Coronary artery (tissue), 2 donors: Measurements from ENCODE around the gene HTN1.
"Not testable (repeated sequence)": the region's sequence is repeated elsewhere in the genome, so short reads cannot be mapped to it uniquely, and the experiment has no call there.

ENCODE experiments used
- DNase-seq: peaks from one replicate; pipeline ENCODE4 v3.0.0-alpha.2; 2017; ENCODE audit warnings: low spot score
- H3K27ac ChIP-seq, 2 donors: fragments of 200-600 bp; sonication (generic); one replicate each; pipeline ENCODE4 v1.5.1; 2016 to 2019
- H3K4me3 ChIP-seq: fragments of 200-600 bp; sonication (generic); 2 replicates; pipeline ENCODE4 v1.5.1; 2016; ENCODE audit warnings: mild to moderate bottlenecking, moderate library complexity
- TF ChIP-seq, protein P1 (sequence below): fragments of 200-600 bp; sonication (generic); IDR thresholded peaks from one replicate; pipeline ENCODE4 v1.5.1; 2019; ENCODE audit warnings: antibody characterized with exemption

The HTN1 gene

DNA sequence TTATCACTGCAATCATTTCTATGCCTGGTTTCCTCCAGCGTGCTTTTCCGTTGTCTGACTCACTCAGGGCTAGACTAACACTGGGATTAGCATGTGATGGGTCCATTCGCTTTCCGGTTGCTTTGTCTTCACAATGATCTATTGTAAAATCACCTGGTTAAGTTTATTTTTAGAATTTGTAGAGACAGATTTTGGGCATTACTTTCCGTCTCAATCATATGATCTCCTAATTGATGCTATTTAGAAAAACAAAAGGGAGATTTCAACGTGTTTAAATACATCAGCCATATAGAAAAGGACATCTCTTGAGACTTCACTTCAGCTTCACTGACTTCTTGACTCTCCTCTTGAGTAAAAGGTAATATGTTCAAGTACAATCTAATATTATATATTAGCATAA, at the start of gene HTN1:
TSS of gene HTN1 (plus strand) at position 301 of the 400 bp plus-strand sequence. CDS start 2,639 bp downstream, outside the sequence.
- DNase-seq, H3K27ac ChIP-seq, H3K4me3 ChIP-seq: not testable (repeated sequence)

DNA sequence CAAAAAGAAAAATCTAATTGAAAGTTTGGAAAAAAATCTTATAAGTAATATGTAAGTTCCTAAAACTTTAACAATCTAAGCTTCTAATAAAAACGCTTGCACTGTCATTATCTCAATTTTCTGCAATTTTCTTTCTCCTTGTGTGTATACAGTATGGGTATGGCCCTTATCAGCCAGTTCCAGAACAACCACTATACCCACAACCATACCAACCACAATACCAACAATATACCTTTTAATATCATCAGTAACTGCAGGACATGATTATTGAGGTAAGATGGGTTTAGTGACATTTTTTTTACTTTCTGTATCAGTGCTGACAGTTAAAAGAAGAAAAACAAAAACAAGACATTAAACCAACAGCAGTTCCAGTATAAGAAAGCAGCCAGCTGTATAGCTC, 49.5 kb upstream of the HTN1 start:
- TF ChIP-seq, protein P1, sequence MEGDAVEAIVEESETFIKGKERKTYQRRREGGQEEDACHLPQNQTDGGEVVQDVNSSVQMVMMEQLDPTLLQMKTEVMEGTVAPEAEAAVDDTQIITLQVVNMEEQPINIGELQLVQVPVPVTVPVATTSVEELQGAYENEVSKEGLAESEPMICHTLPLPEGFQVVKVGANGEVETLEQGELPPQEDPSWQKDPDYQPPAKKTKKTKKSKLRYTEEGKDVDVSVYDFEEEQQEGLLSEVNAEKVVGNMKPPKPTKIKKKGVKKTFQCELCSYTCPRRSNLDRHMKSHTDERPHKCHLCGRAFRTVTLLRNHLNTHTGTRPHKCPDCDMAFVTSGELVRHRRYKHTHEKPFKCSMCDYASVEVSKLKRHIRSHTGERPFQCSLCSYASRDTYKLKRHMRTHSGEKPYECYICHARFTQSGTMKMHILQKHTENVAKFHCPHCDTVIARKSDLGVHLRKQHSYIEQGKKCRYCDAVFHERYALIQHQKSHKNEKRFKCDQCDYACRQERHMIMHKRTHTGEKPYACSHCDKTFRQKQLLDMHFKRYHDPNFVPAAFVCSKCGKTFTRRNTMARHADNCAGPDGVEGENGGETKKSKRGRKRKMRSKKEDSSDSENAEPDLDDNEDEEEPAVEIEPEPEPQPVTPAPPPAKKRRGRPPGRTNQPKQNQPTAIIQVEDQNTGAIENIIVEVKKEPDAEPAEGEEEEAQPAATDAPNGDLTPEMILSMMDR = no peak
- no peak overlapping the region for H3K27ac ChIP-seq
- no peak for DNase-seq
- H3K4me3 ChIP-seq = no peak overlapping the region

DNA sequence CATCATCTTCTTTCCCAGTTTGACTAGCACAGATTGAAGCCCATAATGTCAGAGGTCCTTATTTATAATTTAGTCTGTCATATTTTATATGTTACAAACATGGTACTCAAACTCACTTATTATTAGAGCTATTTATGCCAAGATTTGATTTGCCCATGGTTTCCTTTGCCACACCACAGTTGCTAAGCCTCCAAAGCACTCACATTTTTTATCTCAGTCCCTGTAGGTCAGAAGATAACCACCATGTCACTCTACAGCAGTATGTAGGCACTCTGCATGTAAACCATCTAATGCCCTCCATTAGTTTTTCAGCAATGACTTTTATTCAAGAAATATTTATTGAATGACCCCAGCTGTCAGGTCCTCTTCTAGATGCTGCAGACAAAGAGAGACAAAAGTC, 47.7 kb upstream of the HTN1 start:
- TF ChIP-seq, protein P1 = no peak

DNA sequence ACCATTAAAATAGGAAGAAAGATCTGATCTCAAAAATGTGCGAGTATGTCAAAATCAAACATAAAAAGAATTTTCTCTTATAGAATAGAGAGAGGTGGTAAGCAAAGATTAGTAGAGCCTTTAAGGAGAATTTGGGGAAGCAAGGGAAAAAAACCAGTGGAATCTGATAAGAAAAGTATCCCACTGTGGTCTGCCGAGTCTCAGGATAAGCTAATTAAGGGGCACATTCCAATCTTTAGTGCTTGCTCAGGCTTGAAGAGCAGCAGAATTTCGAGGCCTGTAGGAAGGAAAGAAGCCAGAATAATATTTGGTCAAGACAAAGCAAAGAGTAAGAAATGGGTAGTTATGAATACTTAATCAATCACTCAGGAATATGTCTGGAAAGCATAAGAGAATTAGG, 41.5 kb upstream of the HTN1 start:
- Histone ChIP-seq H3K4me3 (no peak overlapping the region), H3K27ac (no peak overlapping the region)
- TF ChIP-seq, protein P1 = no peak
- DNase-seq = no peak

More for the DNA sequence above, 47.7 kb upstream of the HTN1 start:
- no peak for DNase-seq
- Histone ChIP-seq H3K27ac (no peak overlapping the region), H3K4me3 (no peak overlapping the region)

DNA sequence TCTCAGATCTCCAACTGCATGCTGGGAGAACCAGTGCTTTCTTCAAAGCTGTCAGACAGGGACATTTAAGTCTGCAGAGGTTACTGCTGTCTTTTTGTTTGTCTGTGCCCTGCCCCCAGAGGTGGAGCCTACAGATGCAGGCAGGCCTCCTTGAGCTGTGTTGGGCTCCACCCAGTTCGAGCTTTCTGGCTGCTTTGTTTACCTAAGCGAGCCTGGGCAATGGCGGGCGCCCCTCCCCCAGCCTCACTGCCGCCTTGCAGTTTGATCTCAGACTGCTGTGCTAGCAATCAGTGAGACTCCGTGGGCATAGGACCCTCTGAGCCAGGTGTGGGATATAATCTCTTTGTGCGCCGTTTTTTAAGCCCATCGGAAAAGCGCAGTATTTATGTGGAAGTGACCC, 31.2 kb upstream of the HTN1 start:
- DNase-seq, H3K27ac ChIP-seq, H3K4me3 ChIP-seq: not testable (repeated sequence)

DNA sequence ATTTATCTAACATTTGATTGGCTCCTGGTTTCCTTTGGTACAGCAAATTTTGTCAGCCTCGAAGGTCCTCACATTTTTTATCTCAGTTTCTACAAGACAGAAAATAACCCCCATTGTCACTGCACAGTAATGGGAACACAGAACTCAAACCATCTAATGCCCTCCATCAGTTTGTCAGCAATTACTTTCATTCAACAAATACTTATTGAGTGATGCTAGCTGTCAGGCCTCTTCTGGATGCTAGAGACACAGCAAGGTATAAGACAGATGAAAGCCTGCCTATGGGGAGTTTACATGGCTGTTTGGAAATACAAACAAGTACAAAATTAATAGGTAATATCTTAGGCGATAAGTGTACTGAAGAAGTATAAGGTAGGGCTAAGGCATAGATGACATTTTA, 27.0 kb upstream of the HTN1 start:
- Histone ChIP-seq H3K27ac (no peak overlapping the region), H3K4me3 (no peak overlapping the region)
- no peak for DNase-seq
- TF ChIP-seq, protein P1 = no peak

DNA sequence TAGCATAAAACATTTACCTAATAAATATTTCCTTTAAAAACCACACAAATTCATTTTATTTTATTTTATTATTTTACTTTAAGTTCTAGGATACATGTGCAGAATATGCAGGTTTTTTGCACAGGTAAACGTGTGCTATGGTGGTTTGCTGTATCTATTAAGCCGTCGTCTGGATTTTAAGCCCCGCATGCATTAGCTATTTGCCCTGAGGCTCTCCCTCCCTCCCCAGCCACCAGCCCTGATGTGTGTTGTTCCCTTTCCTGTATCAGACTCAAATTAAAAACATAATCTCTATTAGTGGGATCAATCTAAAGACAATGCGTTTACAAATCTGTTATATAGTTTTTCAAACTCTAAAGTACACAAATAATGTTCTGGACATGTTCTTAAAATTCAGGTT, 23.2 kb upstream of the HTN1 start:
- no peak for DNase-seq
- TF ChIP-seq, protein P1 = no peak
- H3K4me3 ChIP-seq = no peak overlapping the region
- H3K27ac ChIP-seq = no peak overlapping the region

DNA sequence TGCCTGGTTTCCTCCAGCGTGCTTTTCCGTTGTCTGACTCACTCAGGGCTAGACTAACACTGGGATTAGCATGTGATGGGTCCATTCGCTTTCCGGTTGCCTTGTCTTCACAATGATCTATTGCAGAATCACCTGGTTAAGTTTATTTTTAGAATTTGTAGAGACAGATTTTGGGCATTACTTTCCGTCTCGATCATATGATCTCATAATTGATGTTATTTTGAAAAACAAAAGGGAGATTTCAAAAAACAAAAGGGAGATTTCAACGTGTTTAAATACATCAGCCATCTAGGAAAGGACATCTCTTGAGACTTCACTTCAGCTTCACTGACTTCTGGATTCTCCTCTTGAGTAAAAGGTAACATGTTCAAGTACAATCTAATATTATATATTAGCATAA, 22.1 kb upstream of the HTN1 start, which contains the start of gene HTN3:
TSS of gene HTN3 (plus strand) at position 301 of the 400 bp plus-strand sequence. CDS start 2,282 bp downstream, outside the sequence.
- not testable (repeated sequence) for H3K27ac ChIP-seq, DNase-seq

DNA sequence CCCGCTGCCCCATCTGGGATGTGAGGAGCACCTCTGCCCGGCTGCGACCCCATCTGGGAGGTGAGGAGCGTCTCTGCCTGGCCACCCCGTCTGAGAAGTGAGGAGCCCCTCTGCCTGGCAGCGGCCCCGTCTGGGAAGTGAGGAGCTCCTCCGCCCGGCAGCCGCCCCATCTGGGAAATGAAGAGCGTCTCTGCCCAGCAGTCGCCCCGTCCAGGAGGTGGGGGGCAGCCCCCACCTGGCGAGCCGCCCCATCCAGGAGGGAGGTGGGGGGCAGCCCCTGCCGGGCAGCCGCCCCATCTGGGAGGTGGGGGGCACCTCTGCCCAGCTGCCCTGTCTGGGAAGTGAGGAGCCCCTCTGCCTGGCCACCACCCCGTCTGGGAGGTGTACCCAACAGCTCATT, 12.7 kb upstream of the HTN1 start:
- not testable (repeated sequence) for H3K4me3 ChIP-seq, DNase-seq, H3K27ac ChIP-seq

More for the DNA sequence above, 22.1 kb upstream of the HTN1 start, which contains the start of gene HTN3:
- not testable (repeated sequence) for H3K4me3 ChIP-seq

DNA sequence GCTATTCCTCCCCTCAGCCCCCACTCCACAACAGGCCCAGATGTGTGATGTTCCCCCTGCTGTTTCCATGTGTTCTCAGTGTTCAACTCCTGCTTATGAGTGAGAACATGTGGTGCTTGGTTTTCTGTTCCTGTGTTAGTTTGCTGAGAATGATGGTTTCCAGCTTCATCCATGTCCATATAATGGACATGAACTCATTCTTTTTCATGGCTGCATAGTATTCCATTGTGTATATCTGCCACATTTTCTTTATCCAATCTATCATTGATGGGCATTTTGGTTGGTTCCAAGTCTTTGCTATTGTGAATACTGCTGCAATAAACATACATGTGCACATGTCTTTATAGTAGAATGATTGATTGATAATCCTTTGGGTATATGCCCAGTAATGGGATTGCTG, 10.3 kb upstream of the HTN1 start:
- not testable (repeated sequence) for DNase-seq, H3K27ac ChIP-seq, H3K4me3 ChIP-seq
